Measurements from ENCODE around the gene FBXO36.
"Not testable (repeated sequence)": the region's sequence is repeated elsewhere in the genome, so short reads cannot be mapped to it uniquely, and the experiment has no call there.

Gene FBXO36

DNA sequence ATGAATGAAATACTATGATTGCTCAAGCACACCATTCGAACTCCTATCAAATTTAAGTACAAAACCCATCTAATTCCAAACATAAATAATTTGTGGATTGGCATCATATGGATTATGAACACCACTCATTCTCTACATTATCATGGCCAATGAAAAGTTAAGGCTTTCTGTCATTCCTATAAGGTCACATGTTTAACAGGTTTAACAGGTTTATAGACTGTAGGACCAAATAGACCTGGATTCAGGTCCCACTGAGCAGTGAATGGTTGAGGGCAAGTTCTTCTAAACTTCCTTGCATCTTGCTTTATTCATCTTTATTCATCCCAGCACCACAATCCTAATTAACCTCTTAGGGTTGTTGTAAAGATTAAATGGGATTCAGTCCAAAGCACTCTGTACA is 33.4 kb downstream of the FBXO36 start:
- no peak for DNase-seq (ENCODE audit: low read depth, low spot score)
- TF ChIP-seq, protein P1, sequence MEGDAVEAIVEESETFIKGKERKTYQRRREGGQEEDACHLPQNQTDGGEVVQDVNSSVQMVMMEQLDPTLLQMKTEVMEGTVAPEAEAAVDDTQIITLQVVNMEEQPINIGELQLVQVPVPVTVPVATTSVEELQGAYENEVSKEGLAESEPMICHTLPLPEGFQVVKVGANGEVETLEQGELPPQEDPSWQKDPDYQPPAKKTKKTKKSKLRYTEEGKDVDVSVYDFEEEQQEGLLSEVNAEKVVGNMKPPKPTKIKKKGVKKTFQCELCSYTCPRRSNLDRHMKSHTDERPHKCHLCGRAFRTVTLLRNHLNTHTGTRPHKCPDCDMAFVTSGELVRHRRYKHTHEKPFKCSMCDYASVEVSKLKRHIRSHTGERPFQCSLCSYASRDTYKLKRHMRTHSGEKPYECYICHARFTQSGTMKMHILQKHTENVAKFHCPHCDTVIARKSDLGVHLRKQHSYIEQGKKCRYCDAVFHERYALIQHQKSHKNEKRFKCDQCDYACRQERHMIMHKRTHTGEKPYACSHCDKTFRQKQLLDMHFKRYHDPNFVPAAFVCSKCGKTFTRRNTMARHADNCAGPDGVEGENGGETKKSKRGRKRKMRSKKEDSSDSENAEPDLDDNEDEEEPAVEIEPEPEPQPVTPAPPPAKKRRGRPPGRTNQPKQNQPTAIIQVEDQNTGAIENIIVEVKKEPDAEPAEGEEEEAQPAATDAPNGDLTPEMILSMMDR (IDR thresholded peaks at IDR 0.05; ENCODE audit: low read depth, low read length) = no peak
- no peak overlapping the region for H3K4me3 ChIP-seq (ENCODE audit: low read depth, low read length)
- in situ Hi-C loops (cut with HindIII; ENCODE audit: low sequenced_read_pairs) = no loop called here

DNA sequence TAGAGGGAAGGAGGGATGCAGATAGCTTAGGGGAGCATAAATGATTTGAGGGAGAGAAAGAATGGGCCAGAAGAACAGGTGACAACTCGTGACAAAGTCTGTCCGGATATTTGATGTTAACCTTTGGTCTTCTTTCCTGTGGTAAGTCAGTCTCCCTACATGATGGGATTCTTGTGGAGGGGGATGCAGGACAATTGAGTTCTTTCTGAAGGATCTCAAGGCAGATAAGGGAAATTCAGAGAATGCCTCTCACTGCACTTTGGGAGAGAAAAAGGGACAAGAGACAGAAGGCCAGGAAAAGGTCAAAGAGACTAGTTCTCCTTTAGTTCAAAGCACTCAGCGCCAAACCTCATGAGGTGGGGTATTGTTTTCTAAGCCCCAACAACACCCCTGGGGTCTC is 34.2 kb downstream of the FBXO36 start:
- no peak for DNase-seq (ENCODE audit: low read depth, low spot score)
- no peak overlapping the region for H3K4me3 ChIP-seq (ENCODE audit: low read depth, low read length)
- in situ Hi-C loops (cut with HindIII; ENCODE audit: low sequenced_read_pairs) = no loop called here
- TF ChIP-seq, protein P1 (IDR thresholded peaks at IDR 0.05; ENCODE audit: low read depth, low read length) = no peak

DNA sequence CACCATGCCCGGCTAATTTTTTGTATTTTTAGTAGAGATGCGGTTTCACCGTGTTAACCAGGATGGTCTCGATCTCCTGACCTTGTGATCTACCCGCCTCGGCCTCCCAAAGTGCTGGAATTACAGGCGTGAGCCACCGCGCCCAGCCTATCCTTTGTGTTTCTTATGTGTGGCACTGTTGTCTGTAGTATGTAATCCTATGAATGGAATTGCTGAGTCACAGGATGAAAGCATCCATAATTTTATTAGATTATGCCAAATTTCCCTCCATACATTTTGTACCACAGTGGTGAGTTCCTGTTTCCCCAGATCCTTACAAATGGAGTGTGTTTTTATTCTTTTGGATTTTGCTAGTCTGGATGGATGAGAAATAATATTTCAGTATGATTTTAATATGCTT is 41.3 kb downstream of the FBXO36 start:
- DNase-seq (ENCODE audit: low read depth, low spot score); in situ Hi-C loops (cut with HindIII; ENCODE audit: low sequenced_read_pairs): not testable (repeated sequence)

DNA sequence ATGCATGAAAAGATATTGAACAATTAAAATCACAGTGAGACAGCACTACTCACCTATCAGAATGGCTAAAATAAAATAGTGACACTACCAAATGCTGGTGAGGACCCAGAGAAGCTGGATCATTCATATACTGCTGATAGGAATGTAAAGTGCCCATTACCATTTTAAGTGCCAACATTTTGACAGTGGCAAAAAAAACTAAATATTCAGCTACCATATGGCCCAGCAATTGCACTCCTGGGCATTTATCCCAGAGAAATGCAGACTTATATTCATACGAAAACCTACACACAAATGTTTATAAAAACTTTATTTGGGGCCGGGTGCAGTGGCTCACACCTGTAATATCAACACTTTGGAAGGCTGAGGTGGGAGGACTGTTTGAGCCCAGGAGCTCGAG is 47.6 kb downstream of the FBXO36 start:
- no peak for DNase-seq (ENCODE audit: low read depth, low spot score)
- no peak overlapping the region for H3K4me3 ChIP-seq (ENCODE audit: low read depth, low read length)
- in situ Hi-C loops (cut with HindIII; ENCODE audit: low sequenced_read_pairs) = no loop called here
- TF ChIP-seq, protein P1 (IDR thresholded peaks at IDR 0.05; ENCODE audit: low read depth, low read length) = no peak

More for the DNA sequence above, 41.3 kb downstream of the FBXO36 start:
- not testable (repeated sequence) for H3K4me3 ChIP-seq (ENCODE audit: low read depth, low read length)

DNA sequence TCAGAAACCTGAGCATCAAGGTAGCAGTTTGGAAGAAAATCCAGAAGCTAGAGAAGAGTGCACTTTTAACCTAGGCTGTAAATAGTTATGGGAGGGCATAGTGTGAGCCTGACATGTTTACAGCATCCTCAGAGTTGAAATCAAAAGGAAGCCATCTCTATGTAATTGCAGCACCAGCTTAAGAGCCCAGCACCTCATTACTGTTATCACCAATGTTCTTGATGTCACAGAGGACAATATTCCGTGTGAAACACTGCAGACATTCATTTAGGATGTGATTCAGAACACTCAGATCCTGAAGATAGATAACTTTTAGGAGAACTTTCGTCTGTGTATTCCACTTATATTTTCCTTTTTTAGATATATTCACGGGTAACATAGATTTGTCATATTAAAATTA is 48.1 kb downstream of the FBXO36 start:
- TF ChIP-seq, protein P1 (IDR thresholded peaks at IDR 0.05; ENCODE audit: low read depth, low read length) = no peak
- H3K4me3 ChIP-seq (ENCODE audit: low read depth, low read length) = no peak overlapping the region
- in situ Hi-C loops (cut with HindIII; ENCODE audit: low sequenced_read_pairs) = no loop called here
- no peak for DNase-seq (ENCODE audit: low read depth, low spot score)

DNA sequence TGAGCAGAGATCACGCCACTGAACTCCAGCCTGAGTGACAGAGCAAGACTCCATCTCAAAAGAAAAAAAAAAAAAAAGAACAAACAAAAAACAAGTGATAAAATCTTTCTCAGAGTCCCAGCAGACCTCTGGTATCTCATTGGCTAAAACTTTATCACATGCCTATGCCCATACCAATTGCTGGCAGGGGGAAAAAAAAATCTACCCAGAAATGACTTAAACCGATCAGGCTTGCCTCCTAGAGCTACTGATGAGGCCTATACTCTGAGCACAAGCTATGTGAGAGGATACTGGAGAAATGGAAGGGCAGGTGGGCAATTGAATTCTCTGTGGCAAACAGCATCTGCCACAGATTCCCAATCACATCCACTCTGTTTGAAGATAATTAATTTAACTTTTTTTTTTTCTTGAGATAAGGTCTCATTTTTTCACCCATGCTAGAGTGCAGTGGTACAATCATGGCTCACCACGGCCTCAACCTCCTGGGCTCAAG is 49.0 kb downstream of the FBXO36 start:
- no peak for DNase-seq (ENCODE audit: low read depth, low spot score)
- TF ChIP-seq, protein P1 (IDR thresholded peaks at IDR 0.05; ENCODE audit: low read depth, low read length) = no peak
- in situ Hi-C loops (cut with HindIII; ENCODE audit: low sequenced_read_pairs) = no loop called here
- H3K4me3 ChIP-seq (ENCODE audit: low read depth, low read length) = no peak overlapping the region

DNA sequence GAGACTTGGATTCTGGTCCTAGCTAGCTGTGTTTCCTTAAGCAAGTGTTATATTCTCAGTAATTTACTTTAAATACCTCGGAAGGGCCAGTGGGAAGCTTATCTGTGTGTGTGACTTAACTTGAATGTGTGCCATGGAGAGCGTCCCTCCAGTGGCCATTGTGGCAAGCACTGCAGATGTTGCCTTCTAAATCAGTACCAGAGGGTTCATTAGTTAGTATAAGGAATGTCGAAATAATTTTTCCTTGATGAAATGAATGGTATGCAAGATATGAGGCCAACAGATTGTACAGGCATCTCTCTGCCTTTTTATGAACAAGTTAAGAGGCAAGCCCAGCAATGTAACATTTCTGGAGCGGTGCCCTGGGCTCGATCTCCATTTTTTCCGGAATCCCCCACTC is 52.0 kb downstream of the FBXO36 start:
- peak; percentile 6 for DNase-seq (ENCODE audit: low read depth, low spot score)
- TF ChIP-seq, protein P1 (IDR thresholded peaks at IDR 0.05; ENCODE audit: low read depth, low read length) = no peak
- in situ Hi-C loops (cut with HindIII; ENCODE audit: low sequenced_read_pairs) = no loop called here
- no peak overlapping the region for H3K4me3 ChIP-seq (ENCODE audit: low read depth, low read length)
